GM12865 (cell line): ENCODE results near the gene POU2AF1.

Source experiments
- DNase-seq: peaks from one replicate; pipeline ENCODE4 v3.0.0; 2010; ENCODE audit warnings: low read depth
- H3K4me3 ChIP-seq: 2 replicates; pipeline ENCODE4 v1.5.1; 2011; ENCODE audit warnings: mild to moderate bottlenecking, low read depth, low read length, control low read depth
- CTCF ChIP-seq: IDR thresholded peaks from 2 replicates; pipeline ENCODE4 v1.5.1; 2011; ENCODE audit warnings: low read length, control low read depth, low read depth, inconsistent platforms; ENCODE audit not compliant: insufficient read depth; ENCODE audit errors: missing control alignments

The POU2AF1 gene

GRCh38 chr11:111308140-111308539, 70.9 kb downstream of the POU2AF1 start:
- no peak for DNase-seq
- TF ChIP-seq CTCF = no peak

GRCh38 chr11:111307472-111308108, 71.5 kb downstream of the POU2AF1 start:
- DNase-seq = no peak
- TF ChIP-seq CTCF = no peak
- no peak overlapping the region for H3K4me3 ChIP-seq

More at GRCh38 chr11:111308140-111308539, 70.9 kb downstream of the POU2AF1 start:
- H3K4me3 ChIP-seq = no peak overlapping the region

GRCh38 chr11:111306321-111306720, 72.8 kb downstream of the POU2AF1 start:
- H3K4me3 ChIP-seq = no peak overlapping the region
- no peak for DNase-seq
- no peak for TF ChIP-seq CTCF

DNA sequence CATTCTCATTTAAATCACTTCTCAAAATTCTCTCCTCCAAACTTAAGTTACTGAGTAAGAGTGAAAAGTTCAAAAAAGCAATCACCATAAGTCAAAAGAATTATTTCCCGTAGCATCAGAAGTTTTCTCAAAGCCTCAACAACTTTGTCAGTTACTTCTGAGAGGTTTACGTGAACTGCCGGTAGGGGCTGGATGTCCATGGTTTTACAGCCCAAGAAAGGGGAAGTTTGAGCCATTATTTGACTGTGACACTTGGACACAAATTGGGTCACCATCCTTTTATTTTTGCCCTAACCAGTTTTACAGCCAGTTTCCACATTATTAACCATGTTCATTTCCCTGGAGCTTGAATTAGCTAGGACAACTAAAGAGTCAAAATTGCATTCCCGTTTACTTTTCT, 73.2 kb downstream of the POU2AF1 start:
- TF ChIP-seq CTCF = no peak
- no peak overlapping the region for H3K4me3 ChIP-seq
- no peak for DNase-seq

- TF ChIP-seq CTCF = no peak
- no peak for DNase-seq
- H3K4me3 ChIP-seq = no peak overlapping the region
Measured at GRCh38 chr11:111305162-111305802, 73.8 kb downstream of the POU2AF1 start.

GRCh38 chr11:111303461-111303860, 75.6 kb downstream of the POU2AF1 start:
- no peak for DNase-seq
- no peak for TF ChIP-seq CTCF
- no peak overlapping the region for H3K4me3 ChIP-seq

DNA sequence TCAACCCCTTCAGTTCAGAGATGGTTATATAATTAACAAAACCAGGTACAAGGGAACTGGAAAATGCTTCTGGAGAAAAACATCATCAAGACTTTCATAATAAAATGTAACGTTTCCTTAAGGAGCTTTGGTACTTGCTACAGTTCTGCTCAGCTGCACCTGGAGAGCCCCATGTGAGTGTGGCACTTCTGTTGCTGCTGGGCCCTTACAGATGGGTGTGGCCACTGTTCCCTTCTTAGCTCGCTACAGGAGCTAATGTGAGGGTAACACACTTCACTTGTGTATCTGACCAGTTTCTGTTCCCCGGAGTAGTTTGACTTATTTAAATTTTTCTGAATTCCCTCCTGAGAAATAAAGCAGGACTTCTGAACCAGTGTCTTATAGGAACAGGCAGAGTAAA, 76.8 kb downstream of the POU2AF1 start:
- H3K4me3 ChIP-seq = no peak overlapping the region
- no peak for TF ChIP-seq CTCF
- DNase-seq = no peak
